Smooth muscle cell (in vitro differentiated cells): ENCODE measurements around the gene UQCC2. TPM values are rescaled to one million over a fixed set of nuclear protein-coding genes. Genes with fewer than 3 reads are reported as not detected.

ENCODE experiments used
- DNase-seq: peaks from one replicate; lab custom pipeline; 2025; ENCODE audit not compliant: unreplicated experiment; lab: John Stamatoyannopoulos, UW
- H2AFZ ChIP-seq: fragments of 200-600 bp; sonication (generic); 2 replicates; pipeline ENCODE4 v1.6.0; 2016; ENCODE audit warnings: antibody characterized with exemption, low read depth, mild to moderate bottlenecking
- H3F3A ChIP-seq: fragments of 200-600 bp; sonication (generic); 2 replicates; pipeline ENCODE4 v1.6.0; 2017; ENCODE audit warnings: antibody characterized with exemption, low read depth
- H3K27ac ChIP-seq: fragments of 200-600 bp; sonication (generic); 2 replicates; pipeline ENCODE4 v1.5.1; 2016; ENCODE audit warnings: low read depth, mild to moderate bottlenecking
- H3K27me3 ChIP-seq: fragments of 200-600 bp; sonication (generic); 2 replicates; pipeline ENCODE4 v1.6.1; 2016; ENCODE audit warnings: low read depth, mild to moderate bottlenecking
- H3K36me3 ChIP-seq: fragments of 200-600 bp; sonication (generic); 2 replicates; pipeline ENCODE4 v1.5.1; 2016; ENCODE audit warnings: low read depth
- H3K4me1 ChIP-seq: fragments of 200-600 bp; sonication (generic); 2 replicates; pipeline ENCODE4 v1.5.1; 2016; ENCODE audit warnings: low read depth
- H3K4me2 ChIP-seq: fragments of 200-600 bp; sonication (generic); 2 replicates; pipeline ENCODE4 v1.6.0; 2016; ENCODE audit warnings: mild to moderate bottlenecking
- H3K4me3 ChIP-seq: fragments of 200-600 bp; sonication (generic); 2 replicates; pipeline ENCODE4 v1.5.1; 2016; ENCODE audit warnings: mild to moderate bottlenecking
- H3K79me2 ChIP-seq: fragments of 200-600 bp; sonication (generic); 2 replicates; pipeline ENCODE4 v1.6.0; 2016; ENCODE audit warnings: low read depth, mild to moderate bottlenecking
- H3K9ac ChIP-seq: fragments of 200-600 bp; sonication (generic); 2 replicates; pipeline ENCODE4 v1.6.0; 2016; ENCODE audit warnings: low read depth
- H3K9me3 ChIP-seq: fragments of 200-600 bp; sonication (generic); replicated peaks from 2 replicates; pipeline ENCODE4 v1.5.1; 2016; ENCODE audit warnings: low read depth
- H4K20me1 ChIP-seq: fragments of 200-600 bp; sonication (generic); 2 replicates; pipeline ENCODE4 v1.6.0; 2016; ENCODE audit warnings: low read depth
- WGBS: methylation state at CpG from one replicate; pipeline ENCODE4 v1.1.7; 2016; ENCODE audit warnings: low lambda C conversion rate; 5-methylcytosine and 5-hydroxymethylcytosine counted together
- polyA plus RNA-seq: library from polyadenylated mRNA; unstranded; fragments of >200 nt; fragmentation: Nextera tagmentation; extraction: Ambion mirVana; gene quantifications from 2 replicates; pipeline ENCODE4 v1.2.1, GENCODE V29; 2016
- total RNA-seq: library from RNA; depleted of rRNA; stranded (reverse); fragments of >200 nt; gene quantifications from 2 replicates; pipeline ENCODE4 v1.2.3, GENCODE V29; 2014
- TF ChIP-seq, protein P1 (sequence below): fragments of 200-600 bp; sonication (generic); IDR thresholded peaks from 2 replicates; pipeline ENCODE4 v1.5.1; 2017; ENCODE audit warnings: borderline replicate concordance, mild to moderate bottlenecking, antibody characterized with exemption; ENCODE audit not compliant: insufficient read depth, poor library complexity, severe bottlenecking

UQCC2 gene
- total and polyA plus RNA-seq, 2 experiments from 2014 or later = 67.3 to 208 TPM

DNA sequence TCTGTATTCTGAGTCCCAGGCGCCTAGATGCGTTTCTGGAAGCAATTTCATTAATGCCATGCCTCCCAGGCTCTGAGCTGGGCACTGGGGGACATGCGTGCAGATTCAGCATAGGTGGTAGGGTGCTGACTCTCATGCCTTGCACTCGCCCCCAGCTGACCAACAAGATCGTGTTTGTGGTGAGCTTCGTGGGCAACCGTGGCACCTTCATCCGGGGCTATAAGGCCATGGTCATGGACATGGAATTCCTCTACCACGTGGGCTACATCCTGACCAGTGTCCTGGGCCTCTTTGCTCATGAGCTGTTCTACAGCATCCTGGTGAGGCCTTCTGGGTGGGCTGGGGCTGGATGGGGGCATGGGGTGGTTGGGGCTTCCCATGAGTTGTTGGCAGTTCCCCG, 21.6 kb downstream of the UQCC2 start:
- H2AFZ ChIP-seq = no peak overlapping the region
- H3K4me2 ChIP-seq = no peak overlapping the region
- no peak overlapping the region for H3K9ac ChIP-seq
- no peaks in the 10 kb centered on the region for H3K27me3 ChIP-seq
- peaks cover 5% of the 10 kb centered on the region for H3F3A ChIP-seq
- no peaks in the 10 kb centered on the region for H3K36me3 ChIP-seq
- no peak for DNase-seq
- H3K79me2 ChIP-seq = no peaks in the 10 kb centered on the region
- H3K4me1 ChIP-seq = no peaks in the 10 kb centered on the region
- no peak overlapping the region for H3K27ac ChIP-seq
- no peaks in the 10 kb centered on the region for H3K9me3 ChIP-seq
- no peaks in the 10 kb centered on the region for H4K20me1 ChIP-seq
- TF ChIP-seq, protein P1, sequence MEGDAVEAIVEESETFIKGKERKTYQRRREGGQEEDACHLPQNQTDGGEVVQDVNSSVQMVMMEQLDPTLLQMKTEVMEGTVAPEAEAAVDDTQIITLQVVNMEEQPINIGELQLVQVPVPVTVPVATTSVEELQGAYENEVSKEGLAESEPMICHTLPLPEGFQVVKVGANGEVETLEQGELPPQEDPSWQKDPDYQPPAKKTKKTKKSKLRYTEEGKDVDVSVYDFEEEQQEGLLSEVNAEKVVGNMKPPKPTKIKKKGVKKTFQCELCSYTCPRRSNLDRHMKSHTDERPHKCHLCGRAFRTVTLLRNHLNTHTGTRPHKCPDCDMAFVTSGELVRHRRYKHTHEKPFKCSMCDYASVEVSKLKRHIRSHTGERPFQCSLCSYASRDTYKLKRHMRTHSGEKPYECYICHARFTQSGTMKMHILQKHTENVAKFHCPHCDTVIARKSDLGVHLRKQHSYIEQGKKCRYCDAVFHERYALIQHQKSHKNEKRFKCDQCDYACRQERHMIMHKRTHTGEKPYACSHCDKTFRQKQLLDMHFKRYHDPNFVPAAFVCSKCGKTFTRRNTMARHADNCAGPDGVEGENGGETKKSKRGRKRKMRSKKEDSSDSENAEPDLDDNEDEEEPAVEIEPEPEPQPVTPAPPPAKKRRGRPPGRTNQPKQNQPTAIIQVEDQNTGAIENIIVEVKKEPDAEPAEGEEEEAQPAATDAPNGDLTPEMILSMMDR = no peak
- WGBS = 96% methylated on average over 10 of the region's 10 CpGs
- H3K4me3 ChIP-seq = no peak overlapping the region

DNA sequence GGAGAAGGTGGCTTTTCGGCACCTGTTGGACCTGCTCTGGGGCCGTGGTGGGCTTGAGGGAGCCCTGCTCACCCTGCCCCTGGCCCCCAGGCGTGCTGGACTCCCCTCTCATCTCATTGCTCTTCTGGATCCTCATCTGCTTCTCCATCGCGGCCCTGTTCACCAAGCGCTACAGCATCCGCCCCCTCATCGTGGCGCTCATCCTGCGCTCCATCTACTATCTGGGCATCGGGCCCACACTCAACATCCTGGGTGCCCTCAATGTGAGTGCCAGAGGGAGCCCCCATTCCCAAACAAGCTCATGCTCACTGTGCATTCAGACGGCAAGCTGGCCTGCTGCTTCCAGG, 22.4 kb downstream of the UQCC2 start:
- TF ChIP-seq, protein P1 = no peak
- no peak overlapping the region for H3K9ac ChIP-seq

DNA sequence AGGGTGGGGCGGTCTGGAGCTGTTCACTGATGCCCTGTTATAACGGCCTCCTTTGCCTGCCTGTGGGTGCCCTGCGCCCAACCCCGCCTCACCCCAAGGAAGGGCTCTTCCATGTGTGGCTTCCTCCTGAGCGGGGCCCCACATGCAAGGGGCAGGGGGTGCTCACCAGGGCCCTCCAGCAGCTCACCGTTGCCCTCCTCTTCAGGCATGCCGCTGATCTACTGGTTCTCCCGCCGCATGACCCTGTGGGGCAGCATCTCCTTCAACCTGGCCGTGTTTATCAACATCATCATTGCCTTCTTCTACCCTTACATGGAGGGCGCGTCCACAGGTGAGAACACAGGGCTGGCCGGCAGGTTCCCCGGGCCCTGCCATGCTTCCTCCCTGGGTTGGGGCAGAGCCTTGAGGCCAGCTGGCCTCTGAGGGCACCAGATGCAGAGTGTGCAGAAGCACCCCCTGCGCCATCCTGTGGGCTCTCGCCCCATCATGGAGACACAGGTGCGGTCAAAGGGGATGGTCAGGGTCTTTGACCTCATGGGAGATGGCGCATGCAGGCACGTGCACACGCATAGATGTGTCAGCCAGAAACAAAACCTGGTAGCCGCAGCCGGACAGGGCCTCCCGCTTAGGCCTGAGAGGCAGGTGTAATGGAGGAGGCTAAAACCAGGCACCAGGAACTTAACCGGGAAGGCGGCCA, 22.9 kb downstream of the UQCC2 start:
- H3K4me3 ChIP-seq = no peak overlapping the region
- H2AFZ ChIP-seq = no peak overlapping the region
- no peaks in the 10 kb centered on the region for H3K9me3 ChIP-seq
- TF ChIP-seq, protein P1 = no peak
- 96% methylated on average over 24 of the region's 25 CpGs for WGBS
- no peaks in the 10 kb centered on the region for H3F3A ChIP-seq
- no peaks in the 10 kb centered on the region for H3K4me1 ChIP-seq
- H3K27ac ChIP-seq = no peak overlapping the region
- no peaks in the 10 kb centered on the region for H3K79me2 ChIP-seq
- no peaks in the 10 kb centered on the region for H3K27me3 ChIP-seq
- no peak overlapping the region for H3K9ac ChIP-seq
- no peak for DNase-seq
- no peaks in the 10 kb centered on the region for H3K36me3 ChIP-seq
- H3K4me2 ChIP-seq = no peak overlapping the region
- no peaks in the 10 kb centered on the region for H4K20me1 ChIP-seq

More for the DNA sequence above, 22.4 kb downstream of the UQCC2 start:
- peaks cover under 1% of the 10 kb centered on the region for H3F3A ChIP-seq
- H3K4me3 ChIP-seq = no peak overlapping the region
- no peaks in the 10 kb centered on the region for H3K4me1 ChIP-seq
- DNase-seq = no peak
- H3K27me3 ChIP-seq = no peaks in the 10 kb centered on the region
- H3K9me3 ChIP-seq = no peaks in the 10 kb centered on the region
- no peaks in the 10 kb centered on the region for H4K20me1 ChIP-seq
- no peak overlapping the region for H2AFZ ChIP-seq
- H3K36me3 ChIP-seq = no peaks in the 10 kb centered on the region
- H3K79me2 ChIP-seq = no peaks in the 10 kb centered on the region
- no peak overlapping the region for H3K4me2 ChIP-seq
- H3K27ac ChIP-seq = no peak overlapping the region
- 86% methylated on average over 12 of the region's 12 CpGs for WGBS

DNA sequence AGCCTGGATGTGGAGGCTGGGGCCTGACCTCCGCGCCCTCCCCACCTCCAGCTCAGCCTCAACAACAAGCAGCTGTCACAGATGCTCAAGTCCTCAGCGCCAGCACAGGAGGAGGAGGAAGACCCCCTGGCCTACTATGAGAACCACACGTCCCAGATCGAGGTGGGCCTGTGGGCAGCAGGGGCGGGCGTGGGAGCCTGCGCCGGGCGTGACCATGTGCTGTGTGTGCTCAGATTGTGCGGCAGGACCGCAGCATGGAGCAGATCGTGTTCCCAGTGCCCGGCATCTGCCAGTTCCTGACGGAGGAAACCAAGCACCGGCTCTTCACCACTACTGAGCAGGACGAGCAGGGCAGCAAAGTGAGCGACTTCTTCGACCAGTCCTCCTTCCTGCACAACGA, 23.5 kb downstream of the UQCC2 start:
- H2AFZ ChIP-seq = no peak overlapping the region
- no peak overlapping the region for H3K9ac ChIP-seq
- WGBS = 94% methylated on average over 17 of the region's 20 CpGs
- H3K9me3 ChIP-seq = no peaks in the 10 kb centered on the region
- H3F3A ChIP-seq = no peaks in the 10 kb centered on the region
- no peak overlapping the region for H3K4me2 ChIP-seq
- TF ChIP-seq, protein P1 = no peak
- H3K79me2 ChIP-seq = no peaks in the 10 kb centered on the region
- no peak for DNase-seq
- no peaks in the 10 kb centered on the region for H3K36me3 ChIP-seq
- no peaks in the 10 kb centered on the region for H4K20me1 ChIP-seq
- no peak overlapping the region for H3K27ac ChIP-seq
- no peaks in the 10 kb centered on the region for H3K4me1 ChIP-seq
- H3K4me3 ChIP-seq = no peak overlapping the region
- no peaks in the 10 kb centered on the region for H3K27me3 ChIP-seq
